ENCODE data around the gene ZNF525.
"Not testable (repeated sequence)": the region's sequence is repeated elsewhere in the genome, so short reads cannot be mapped to it uniquely, and the experiment has no call there.

The ZNF525 gene

DNA sequence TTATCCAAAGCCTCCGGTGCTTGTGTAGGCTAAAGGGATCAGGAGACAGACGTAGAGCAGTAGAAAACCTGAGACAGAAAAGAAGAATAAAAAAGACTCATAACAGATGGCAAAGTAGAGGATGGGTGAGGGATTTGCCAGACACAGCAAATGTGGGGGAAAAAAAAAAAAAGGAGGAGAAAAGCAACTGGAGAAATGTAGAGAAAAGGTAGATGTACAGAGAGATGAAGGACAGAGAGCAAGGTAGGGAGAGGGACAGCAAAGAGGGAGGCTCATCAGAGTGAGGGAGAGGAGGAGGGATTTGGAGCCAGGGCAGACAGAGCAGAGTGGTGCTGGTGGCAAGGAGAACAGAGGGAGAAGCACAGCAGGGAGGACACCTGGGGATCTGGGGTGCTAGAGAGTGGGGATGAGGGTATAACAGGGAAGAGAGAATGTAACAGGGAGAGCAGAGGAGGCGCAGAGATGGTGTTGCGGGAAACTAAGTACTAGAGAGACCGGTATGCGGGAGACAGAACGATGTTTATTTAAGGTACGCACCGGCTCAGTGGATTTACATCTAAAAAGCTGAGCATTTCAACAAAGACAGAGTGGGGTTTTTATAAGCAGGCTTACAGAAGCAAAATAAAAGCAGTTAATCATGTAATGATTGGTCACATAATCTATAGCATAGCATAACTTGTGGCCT is 30.5 kb downstream of the ZNF525 start:
- DNase-seq: not testable (repeated sequence)

- no peak for DNase-seq
Observed at GRCh38 chr19:53396525-53396868, 31.0 kb downstream of the ZNF525 start.

DNA sequence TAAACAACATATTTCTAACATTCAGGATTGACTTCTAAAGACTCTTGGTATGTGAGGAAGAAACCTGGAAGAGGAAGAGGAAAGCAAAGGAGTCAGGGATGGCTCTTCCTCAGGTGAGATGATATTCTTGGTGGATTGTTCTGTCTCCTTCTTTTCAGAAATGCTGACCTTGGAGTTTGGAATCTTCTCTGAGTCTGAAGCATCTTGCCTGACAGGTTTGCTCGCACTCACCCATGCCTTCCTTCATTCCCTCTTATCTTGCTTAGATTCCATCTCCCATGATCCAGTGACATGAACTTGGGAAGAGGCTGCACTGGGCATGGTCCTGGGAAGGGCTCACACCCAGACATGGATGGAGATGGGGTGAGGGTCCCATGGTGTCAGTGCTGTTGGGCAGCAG is 32.4 kb downstream of the ZNF525 start:
- not testable (repeated sequence) for DNase-seq

GRCh38 chr19:53409505-53410204 is 44.1 kb downstream of the ZNF525 start:
- DNase-seq: no peak

GRCh38 chr19:53420520-53421315 is 55.2 kb downstream of the ZNF525 start:
- not testable (repeated sequence) for DNase-seq

DNA sequence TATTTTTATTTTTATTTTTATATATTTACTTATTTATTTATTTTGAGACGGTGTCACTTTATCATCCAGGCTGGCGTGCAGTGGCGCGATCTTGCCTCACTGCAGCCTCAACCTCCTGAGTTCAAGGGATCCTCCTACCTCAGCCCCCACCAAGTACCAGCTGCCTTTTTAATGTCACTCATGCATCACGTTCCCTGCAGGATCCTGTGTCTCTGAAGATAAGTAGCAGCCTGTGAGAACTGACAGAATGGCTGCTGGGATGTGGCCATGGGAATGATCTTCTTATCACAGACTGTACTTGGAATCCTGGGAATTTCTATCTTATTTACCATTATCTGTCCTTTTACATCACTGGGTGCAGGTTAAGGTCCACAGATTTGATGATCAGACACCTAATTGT is 57.0 kb downstream of the ZNF525 start:
- DNase-seq: no peak

DNA sequence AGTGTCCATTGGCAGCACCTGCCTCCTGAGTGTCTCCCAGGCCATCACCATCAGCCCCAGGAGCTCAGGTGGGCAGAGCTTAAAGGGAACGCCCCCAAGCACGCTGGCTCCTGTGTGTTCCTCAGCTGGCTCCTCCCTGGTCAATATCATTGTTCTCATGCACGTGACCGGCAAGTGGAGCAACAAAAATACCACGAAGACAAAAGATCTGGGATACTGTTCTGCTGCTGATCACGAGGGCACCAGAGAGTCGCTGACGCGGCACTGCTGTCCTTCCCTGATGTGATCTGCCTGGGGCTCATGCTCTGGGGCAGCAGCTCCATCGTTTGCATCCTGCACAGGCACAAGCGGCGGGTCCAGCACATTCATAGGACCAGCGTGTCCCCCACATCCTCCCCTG is 57.6 kb downstream of the ZNF525 start:
- not testable (repeated sequence) for DNase-seq

GRCh38 chr19:53423680-53424079 is 58.2 kb downstream of the ZNF525 start:
- not testable (repeated sequence) for DNase-seq

DNA sequence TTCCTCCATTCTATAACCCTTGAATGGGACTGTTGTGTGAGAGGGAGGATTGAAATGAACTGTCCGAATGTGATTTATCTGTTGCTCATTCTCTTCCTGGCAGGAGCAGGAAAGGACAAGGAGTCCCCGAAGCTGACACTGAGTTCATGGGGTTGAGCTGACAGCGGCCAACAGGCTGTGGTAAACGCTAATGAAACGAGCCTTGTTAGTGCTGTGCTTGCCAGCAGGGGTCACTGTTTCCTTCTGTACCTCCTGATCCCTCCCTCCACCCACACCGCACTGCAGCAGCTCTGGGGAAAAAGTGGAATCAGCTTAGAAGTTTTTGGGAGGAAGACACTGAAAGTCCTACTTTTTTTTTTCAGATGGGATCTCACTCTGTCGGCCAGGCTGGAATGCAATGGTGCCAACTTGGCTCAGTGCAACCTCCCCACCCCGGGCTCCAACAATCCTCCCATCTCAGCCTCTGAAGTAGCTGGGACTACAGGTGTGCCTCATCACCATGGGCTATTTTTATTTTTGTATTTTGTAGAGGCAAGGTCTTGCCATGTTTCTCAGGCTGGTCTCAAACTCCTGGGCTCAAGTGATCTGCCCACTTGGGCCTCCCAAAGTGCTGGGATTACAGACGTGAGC is 59.6 kb downstream of the ZNF525 start:
- DNase-seq: peak; percentile 13

DNA sequence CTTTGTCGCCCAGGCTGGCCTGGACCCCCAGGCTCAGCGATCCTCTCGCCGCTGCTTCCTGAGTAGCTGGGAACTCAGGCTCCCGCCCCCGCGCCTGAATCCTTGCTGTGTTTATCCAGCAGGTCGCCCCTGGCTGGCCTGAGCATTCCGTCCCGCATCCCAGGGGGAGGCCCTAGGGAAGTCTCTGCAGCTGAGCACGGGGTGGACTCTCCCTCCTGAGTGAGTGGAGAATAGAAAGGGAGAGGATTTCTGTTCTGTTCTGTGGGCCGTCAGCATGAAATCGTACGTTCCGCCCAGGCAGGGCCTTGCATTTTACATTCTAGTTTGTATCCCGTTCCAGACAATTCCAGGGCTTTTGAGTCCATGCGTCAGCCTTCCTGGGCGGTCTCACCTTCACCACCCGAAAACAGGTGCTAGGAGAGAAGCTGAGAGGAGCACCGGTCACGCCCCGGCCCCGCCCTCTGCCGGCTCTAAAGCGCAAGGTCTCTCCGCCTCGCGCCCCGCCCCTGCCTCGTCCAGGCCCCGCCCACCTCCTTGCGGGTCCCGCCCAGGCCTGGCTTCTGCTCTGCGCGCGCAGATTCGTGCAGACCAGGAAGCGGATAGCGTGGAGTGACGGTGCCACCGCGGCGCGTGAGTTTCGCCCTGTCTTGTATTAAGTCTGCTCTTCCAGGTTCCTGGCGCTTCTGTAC is 66.0 kb downstream of the ZNF525 start, which contains the start of gene ZNF761:
Gene ZNF761, plus strand, starts transcription at position 586 of the 689 bp plus-strand sequence. CDS start 15,285 bp downstream, outside the sequence.
- DNase-seq: peak; percentile 86

- peak; percentile 6 for DNase-seq
Observed at GRCh38 chr19:53432088-53432661, 66.7 kb downstream of the ZNF525 start.

Measured in fibroblast of skin of right quadriceps (primary cell).